Smooth muscle cell (in vitro differentiated cells): ENCODE data around the gene PCDHGB6. TPM values are rescaled to one million over a fixed set of nuclear protein-coding genes. Genes with fewer than 3 reads are reported as not detected.

ENCODE experiments used
- DNase-seq: peaks from one replicate; lab custom pipeline; 2025; ENCODE audit not compliant: unreplicated experiment; lab: John Stamatoyannopoulos, UW
- H2AFZ ChIP-seq: fragments of 200-600 bp; sonication (generic); 2 replicates; pipeline ENCODE4 v1.6.0; 2016; ENCODE audit warnings: antibody characterized with exemption, low read depth, mild to moderate bottlenecking
- H3F3A ChIP-seq: fragments of 200-600 bp; sonication (generic); 2 replicates; pipeline ENCODE4 v1.6.0; 2017; ENCODE audit warnings: antibody characterized with exemption, low read depth
- H3K27ac ChIP-seq: fragments of 200-600 bp; sonication (generic); 2 replicates; pipeline ENCODE4 v1.5.1; 2016; ENCODE audit warnings: low read depth, mild to moderate bottlenecking
- H3K27me3 ChIP-seq: fragments of 200-600 bp; sonication (generic); 2 replicates; pipeline ENCODE4 v1.6.1; 2016; ENCODE audit warnings: low read depth, mild to moderate bottlenecking
- H3K36me3 ChIP-seq: fragments of 200-600 bp; sonication (generic); 2 replicates; pipeline ENCODE4 v1.5.1; 2016; ENCODE audit warnings: low read depth
- H3K4me1 ChIP-seq: fragments of 200-600 bp; sonication (generic); 2 replicates; pipeline ENCODE4 v1.5.1; 2016; ENCODE audit warnings: low read depth
- H3K4me2 ChIP-seq: fragments of 200-600 bp; sonication (generic); 2 replicates; pipeline ENCODE4 v1.6.0; 2016; ENCODE audit warnings: mild to moderate bottlenecking
- H3K4me3 ChIP-seq: fragments of 200-600 bp; sonication (generic); 2 replicates; pipeline ENCODE4 v1.5.1; 2016; ENCODE audit warnings: mild to moderate bottlenecking
- H3K79me2 ChIP-seq: fragments of 200-600 bp; sonication (generic); 2 replicates; pipeline ENCODE4 v1.6.0; 2016; ENCODE audit warnings: low read depth, mild to moderate bottlenecking
- H3K9ac ChIP-seq: fragments of 200-600 bp; sonication (generic); 2 replicates; pipeline ENCODE4 v1.6.0; 2016; ENCODE audit warnings: low read depth
- H3K9me3 ChIP-seq: fragments of 200-600 bp; sonication (generic); replicated peaks from 2 replicates; pipeline ENCODE4 v1.5.1; 2016; ENCODE audit warnings: low read depth
- H4K20me1 ChIP-seq: fragments of 200-600 bp; sonication (generic); 2 replicates; pipeline ENCODE4 v1.6.0; 2016; ENCODE audit warnings: low read depth
- CTCF ChIP-seq: fragments of 200-600 bp; sonication (generic); IDR thresholded peaks from 2 replicates; pipeline ENCODE4 v1.5.1; 2017; ENCODE audit warnings: borderline replicate concordance, mild to moderate bottlenecking, antibody characterized with exemption; ENCODE audit not compliant: insufficient read depth, poor library complexity, severe bottlenecking
- WGBS: methylation state at CpG from one replicate; pipeline ENCODE4 v1.1.7; 2016; ENCODE audit warnings: low lambda C conversion rate; 5-methylcytosine and 5-hydroxymethylcytosine counted together
- polyA plus RNA-seq: library from polyadenylated mRNA; unstranded; fragments of >200 nt; fragmentation: Nextera tagmentation; extraction: Ambion mirVana; gene quantifications from 2 replicates; pipeline ENCODE4 v1.2.1, GENCODE V29; 2016
- total RNA-seq: library from RNA; depleted of rRNA; stranded (reverse); fragments of >200 nt; gene quantifications from 2 replicates; pipeline ENCODE4 v1.2.3, GENCODE V29; 2014

PCDHGB6 gene
- total and polyA plus RNA-seq, 2 experiments from 2014 or later: 12.3 to 17.1 TPM

- Histone ChIP-seq H3K4me3 (no peak overlapping the region), H2AFZ (no peak overlapping the region), H3K4me2 (no peak overlapping the region), H3K27me3 (no peaks in the 10 kb centered on the region), H3K79me2 (peaks cover 67% of the 10 kb centered on the region), H3K9ac (no peak overlapping the region), H3K4me1 (no peaks in the 10 kb centered on the region), H3K9me3 (peaks cover 63% of the 10 kb centered on the region), H3K36me3 (peaks cover 64% of the 10 kb centered on the region), H3F3A (peaks cover 5% of the 10 kb centered on the region), H4K20me1 (no peaks in the 10 kb centered on the region), H3K27ac (no peak overlapping the region)
- DNase-seq: no peak
- no peak for TF ChIP-seq CTCF
- 97% methylated on average over 31 of the region's 42 CpGs for WGBS
These were observed 15.0 kb downstream of the PCDHGB6 start for GRCh38 chr5:141422742-141423291.

- H3K9ac ChIP-seq: no peak overlapping the region
- no peaks in the 10 kb centered on the region for H3F3A ChIP-seq
- no peak overlapping the region for H2AFZ ChIP-seq
- H3K4me2 ChIP-seq: no peak overlapping the region
- H3K9me3 ChIP-seq: peaks cover 61% of the 10 kb centered on the region
- 98% methylated on average over 53 of the region's 53 CpGs for WGBS
- no peaks in the 10 kb centered on the region for H3K27me3 ChIP-seq
- peaks cover 37% of the 10 kb centered on the region for H3K79me2 ChIP-seq
- no peak for DNase-seq
- no peak overlapping the region for H3K4me3 ChIP-seq
- TF ChIP-seq CTCF: no peak
- no peaks in the 10 kb centered on the region for H4K20me1 ChIP-seq
- H3K4me1 ChIP-seq: no peaks in the 10 kb centered on the region
- H3K27ac ChIP-seq: no peak overlapping the region
- H3K36me3 ChIP-seq: peaks cover 60% of the 10 kb centered on the region
These were observed 20.1 kb downstream of the PCDHGB6 start for GRCh38 chr5:141427783-141428426.

- WGBS: 96% methylated on average over 33 of the region's 33 CpGs
- H3K79me2 ChIP-seq: peaks cover 22% of the 10 kb centered on the region
- peaks cover 40% of the 10 kb centered on the region for H3K36me3 ChIP-seq
- no peaks in the 10 kb centered on the region for H4K20me1 ChIP-seq
- no peak for DNase-seq
- H2AFZ ChIP-seq: no peak within 1 kb of the TSS
- no peaks in the 10 kb centered on the region for H3K27me3 ChIP-seq
- no peak within 1 kb of the TSS for H3K27ac ChIP-seq
- H3F3A ChIP-seq: no peaks in the 10 kb centered on the region
- H3K4me3 ChIP-seq: peak within 1 kb of the TSS; percentile 8
- no peak for TF ChIP-seq CTCF
- H3K9ac ChIP-seq: no peak within 1 kb of the TSS
- H3K4me1 ChIP-seq: no peaks in the 10 kb centered on the region
- H3K9me3 ChIP-seq: peaks cover 42% of the 10 kb centered on the region
- no peak within 1 kb of the TSS for H3K4me2 ChIP-seq
These were observed 22.7 kb downstream of the PCDHGB6 start, which contains the start of gene PCDHGA12 for GRCh38 chr5:141430332-141431113. Gene PCDHGA12, plus strand, starts transcription at chr5:141430507. Its CDS starts 253 bp downstream, at chr5:141430760.
